Measurements from ENCODE around the gene ADCY6.

ADCY6 gene

DNA sequence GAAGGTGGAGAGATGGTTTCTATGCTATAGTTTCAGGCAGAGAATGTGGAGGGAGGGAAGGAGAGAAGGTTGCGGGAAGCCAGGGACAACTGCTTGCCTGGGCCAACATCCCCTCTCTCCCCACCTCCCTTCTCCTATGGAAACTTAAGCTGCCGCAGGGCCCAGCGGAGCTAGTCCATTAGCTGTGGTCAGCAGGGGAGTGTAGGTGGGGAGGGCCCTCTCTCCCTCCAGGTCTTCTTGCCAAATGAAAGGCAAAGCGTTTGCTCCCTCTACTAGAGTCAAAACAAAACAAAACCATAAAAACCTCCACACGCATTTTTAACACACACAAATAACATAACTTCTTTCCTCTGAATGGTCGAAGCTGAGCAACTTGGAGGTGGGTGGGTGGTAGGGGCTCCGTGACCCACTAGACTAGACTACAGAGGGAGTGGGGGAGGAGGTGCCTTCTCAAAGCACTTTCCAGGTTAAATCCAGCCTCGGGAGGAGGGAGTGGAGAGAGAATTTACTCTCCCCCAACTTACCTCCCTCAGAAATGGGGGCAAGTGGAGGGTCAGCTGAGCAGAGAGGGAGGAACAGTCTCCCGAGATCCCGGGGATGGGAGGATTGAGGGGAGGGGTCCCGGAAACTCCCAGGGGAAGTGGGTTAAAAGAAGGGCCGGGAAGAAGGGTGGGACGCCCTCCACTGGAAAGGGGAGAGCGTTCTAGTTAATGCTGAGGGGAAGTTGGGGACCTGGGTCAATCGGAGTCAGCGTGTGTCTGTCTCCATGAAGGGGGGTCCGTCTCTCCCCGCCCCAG lies 24.8 kb upstream of the ADCY6 start:
- ChIA-PET POLR2A (ENCODE audit: low non-redundant PET) (no interaction called here), CTCF (interaction anchor here (0.5 to 2.9 kb wide), 14 partner anchors 10 to 142 kb away, joined by 3 to 24 read pairs (median 5); partner anchors contain the start of gene KANSL2)
- TF ChIP-seq, protein P1, sequence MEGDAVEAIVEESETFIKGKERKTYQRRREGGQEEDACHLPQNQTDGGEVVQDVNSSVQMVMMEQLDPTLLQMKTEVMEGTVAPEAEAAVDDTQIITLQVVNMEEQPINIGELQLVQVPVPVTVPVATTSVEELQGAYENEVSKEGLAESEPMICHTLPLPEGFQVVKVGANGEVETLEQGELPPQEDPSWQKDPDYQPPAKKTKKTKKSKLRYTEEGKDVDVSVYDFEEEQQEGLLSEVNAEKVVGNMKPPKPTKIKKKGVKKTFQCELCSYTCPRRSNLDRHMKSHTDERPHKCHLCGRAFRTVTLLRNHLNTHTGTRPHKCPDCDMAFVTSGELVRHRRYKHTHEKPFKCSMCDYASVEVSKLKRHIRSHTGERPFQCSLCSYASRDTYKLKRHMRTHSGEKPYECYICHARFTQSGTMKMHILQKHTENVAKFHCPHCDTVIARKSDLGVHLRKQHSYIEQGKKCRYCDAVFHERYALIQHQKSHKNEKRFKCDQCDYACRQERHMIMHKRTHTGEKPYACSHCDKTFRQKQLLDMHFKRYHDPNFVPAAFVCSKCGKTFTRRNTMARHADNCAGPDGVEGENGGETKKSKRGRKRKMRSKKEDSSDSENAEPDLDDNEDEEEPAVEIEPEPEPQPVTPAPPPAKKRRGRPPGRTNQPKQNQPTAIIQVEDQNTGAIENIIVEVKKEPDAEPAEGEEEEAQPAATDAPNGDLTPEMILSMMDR (conservative IDR thresholded peaks at IDR 0.05; ENCODE audit: low read depth): no peak
- no peak for DNase-seq (ENCODE audit: low spot score)
- peak overlapping the region; percentile 87 for H3K27ac ChIP-seq

DNA sequence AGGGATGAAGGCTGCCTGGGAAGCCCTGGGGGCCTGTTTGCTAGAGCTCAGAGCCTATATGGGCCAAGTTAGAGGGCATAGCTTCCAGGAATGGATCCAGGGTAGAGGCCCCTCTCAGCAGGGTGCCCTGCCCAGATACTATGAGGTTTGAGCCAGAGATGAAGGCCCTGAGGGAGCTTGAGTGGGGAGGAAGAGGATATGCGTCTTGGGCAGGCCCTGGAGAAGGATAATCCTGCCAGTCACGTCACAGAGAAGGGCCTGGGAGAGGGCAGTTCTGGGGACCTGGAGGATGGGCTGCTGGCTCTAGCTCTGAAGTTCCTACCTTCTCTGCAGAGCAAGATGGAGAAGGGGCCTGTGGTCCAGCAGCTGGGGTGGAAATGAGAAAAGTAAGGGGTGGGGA lies 23.5 kb upstream of the ADCY6 start:
- POLR2A ChIA-PET (ENCODE audit: low non-redundant PET): interaction anchor here (0.6 kb wide), 1 partner anchor 14 kb away, joined by 4 read pairs; no protein-coding TSS in a partner anchor
- no peak for DNase-seq (ENCODE audit: low spot score)

DNA sequence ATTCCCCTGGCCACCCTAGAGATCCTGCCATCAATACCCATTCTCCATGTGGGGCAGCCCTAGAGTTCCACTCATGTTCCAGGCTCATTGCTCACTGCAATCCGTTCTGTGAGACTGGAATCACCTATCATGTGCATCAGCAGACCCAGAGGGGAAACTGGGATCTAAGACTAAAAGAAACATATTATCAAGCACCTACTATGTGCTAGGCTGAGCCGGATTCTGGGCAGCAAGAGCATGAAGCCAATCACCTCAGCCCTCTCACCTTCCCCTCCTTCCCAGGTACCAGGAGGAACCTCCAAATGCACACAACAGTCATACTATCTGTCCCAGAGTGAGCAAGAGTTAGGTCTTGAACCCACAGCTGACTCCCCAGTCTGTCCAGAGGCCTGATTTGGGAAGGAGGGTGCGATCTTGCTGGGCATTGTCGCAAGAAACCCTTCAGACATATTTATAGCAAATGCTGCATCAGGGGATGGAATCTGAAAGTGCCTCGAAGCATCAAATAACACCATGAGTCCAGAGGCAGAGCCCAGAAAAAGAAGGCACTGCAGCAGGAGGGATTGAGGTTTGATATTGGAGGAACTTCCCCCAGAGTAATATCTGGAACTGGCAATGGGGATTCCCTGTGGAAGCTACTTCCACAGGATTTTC lies 22.7 kb upstream of the ADCY6 start:
- H3K27ac ChIP-seq: no peak overlapping the region
- CTCF ChIA-PET: interaction anchor here (1.0 kb wide), 1 partner anchor 166 kb away, joined by 4 read pairs; the partner anchor contains the start of gene WNT1
- DNase-seq (ENCODE audit: low spot score): no peak
- POLR2A ChIA-PET (ENCODE audit: low non-redundant PET): interaction anchor here (0.6 kb wide), 2 partner anchors 262 to 452 kb away, joined by 3 to 4 read pairs; no protein-coding TSS in a partner anchor
- TF ChIP-seq, protein P1 (conservative IDR thresholded peaks at IDR 0.05; ENCODE audit: low read depth): no peak

More for the DNA sequence above, 23.5 kb upstream of the ADCY6 start:
- CTCF ChIA-PET: interaction anchor here (0.5 to 1.0 kb wide), 2 partner anchors 44 to 165 kb away, joined by 3 to 4 read pairs; partner anchors contain the start of gene WNT1
- TF ChIP-seq, protein P1 (conservative IDR thresholded peaks at IDR 0.05; ENCODE audit: low read depth): no peak
- H3K27ac ChIP-seq: peak overlapping the region; percentile 19; the same call in 1 of the 2 replicates

DNA sequence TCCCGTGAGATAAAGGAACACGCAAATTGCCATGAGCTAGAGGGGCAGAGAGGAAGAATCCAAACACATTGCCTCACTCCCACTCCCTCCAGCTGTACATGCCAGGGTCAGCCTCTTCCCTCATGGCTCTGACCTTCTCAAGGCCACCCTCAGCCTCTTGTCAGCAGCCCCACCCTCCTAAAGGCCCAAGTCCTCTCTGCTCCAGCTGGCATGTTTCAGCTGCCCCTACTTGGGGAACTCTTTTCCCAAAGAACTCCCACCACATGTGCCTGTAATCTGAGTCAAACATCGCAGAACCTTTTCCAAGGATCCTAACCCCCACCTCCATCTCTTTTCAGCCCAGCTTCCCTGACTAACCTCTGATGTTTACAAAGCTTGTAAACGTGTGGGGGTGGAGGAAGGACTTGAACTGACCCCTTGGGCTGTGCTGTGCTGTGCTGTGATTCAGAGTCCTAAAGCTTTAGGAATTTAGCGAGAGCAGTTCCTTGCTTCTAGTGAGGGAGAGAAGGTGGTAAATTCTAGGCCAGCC lies 22.1 kb upstream of the ADCY6 start:
- ChIA-PET CTCF (no interaction called here), POLR2A (ENCODE audit: low non-redundant PET) (interaction anchor here (0.6 kb wide), 2 partner anchors 262 to 453 kb away, joined by 3 to 4 read pairs; no protein-coding TSS in a partner anchor)
- TF ChIP-seq, protein P1 (conservative IDR thresholded peaks at IDR 0.05; ENCODE audit: low read depth): no peak
- H3K27ac ChIP-seq: no peak overlapping the region
- DNase-seq (ENCODE audit: low spot score): no peak

DNA sequence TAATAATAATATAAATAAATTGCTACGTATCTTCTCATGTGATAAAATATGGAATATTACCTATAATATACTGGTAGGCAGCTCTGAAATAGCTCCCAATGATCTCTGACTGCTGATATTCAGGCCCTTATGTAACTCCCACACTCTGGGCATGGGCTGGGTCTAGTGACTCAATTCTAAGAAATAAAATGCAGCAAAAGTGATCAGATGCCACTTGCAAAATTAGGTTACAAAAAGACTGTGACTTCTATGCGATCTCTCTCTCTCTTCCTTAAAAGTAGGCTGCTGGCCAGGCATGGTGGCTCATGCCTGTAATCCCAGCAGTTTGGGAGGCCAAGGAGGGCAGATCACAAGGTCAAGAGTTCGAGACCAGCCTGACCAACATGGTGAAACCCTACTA lies 19.1 kb upstream of the ADCY6 start:
- TF ChIP-seq, protein P1 (conservative IDR thresholded peaks at IDR 0.05; ENCODE audit: low read depth): no peak
- ChIA-PET POLR2A (ENCODE audit: low non-redundant PET) (no interaction called here), CTCF (no interaction called here)
- no peak overlapping the region for H3K27ac ChIP-seq
- DNase-seq (ENCODE audit: low spot score): no peak

DNA sequence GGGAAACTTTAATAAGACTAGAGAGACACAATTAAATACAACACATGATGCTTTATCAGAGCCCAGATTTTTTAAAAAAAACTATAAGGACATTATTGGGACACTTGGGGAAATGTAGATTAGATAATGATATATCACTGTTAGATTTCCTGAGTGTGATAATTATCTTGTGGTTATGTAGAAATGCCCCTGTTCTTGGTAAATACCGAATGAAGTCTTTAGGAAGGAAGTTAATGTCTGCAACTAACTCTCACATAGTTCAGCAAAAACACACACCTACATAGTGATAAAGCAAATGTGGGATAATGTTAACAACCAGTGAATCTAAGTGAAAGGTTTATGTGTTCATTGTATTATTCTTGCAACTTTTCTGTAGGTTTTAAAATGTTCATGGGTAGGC lies 14.8 kb upstream of the ADCY6 start:
- H3K27ac ChIP-seq: no peak overlapping the region
- TF ChIP-seq, protein P1 (conservative IDR thresholded peaks at IDR 0.05; ENCODE audit: low read depth): no peak
- no peak for DNase-seq (ENCODE audit: low spot score)
- ChIA-PET CTCF (interaction anchor here (0.6 to 1.3 kb wide), 3 partner anchors 11 to 188 kb away, joined by 3 to 4 read pairs (median 3); no protein-coding TSS in a partner anchor), POLR2A (ENCODE audit: low non-redundant PET) (no interaction called here)

Measured in RWPE1 (cell line).